CD4-positive, alpha-beta T cell treated with Interferon gamma for 1 hour (primary cell): Measurements from ENCODE around the gene SNRPE.
"Not testable (repeated sequence)": the region's sequence is repeated elsewhere in the genome, so short reads cannot be mapped to it uniquely, and the experiment has no call there.

Experiments used
- DNase-seq: peaks from one replicate; pipeline ENCODE4 v3.0.0-alpha.2; 2020

Gene SNRPE

DNA sequence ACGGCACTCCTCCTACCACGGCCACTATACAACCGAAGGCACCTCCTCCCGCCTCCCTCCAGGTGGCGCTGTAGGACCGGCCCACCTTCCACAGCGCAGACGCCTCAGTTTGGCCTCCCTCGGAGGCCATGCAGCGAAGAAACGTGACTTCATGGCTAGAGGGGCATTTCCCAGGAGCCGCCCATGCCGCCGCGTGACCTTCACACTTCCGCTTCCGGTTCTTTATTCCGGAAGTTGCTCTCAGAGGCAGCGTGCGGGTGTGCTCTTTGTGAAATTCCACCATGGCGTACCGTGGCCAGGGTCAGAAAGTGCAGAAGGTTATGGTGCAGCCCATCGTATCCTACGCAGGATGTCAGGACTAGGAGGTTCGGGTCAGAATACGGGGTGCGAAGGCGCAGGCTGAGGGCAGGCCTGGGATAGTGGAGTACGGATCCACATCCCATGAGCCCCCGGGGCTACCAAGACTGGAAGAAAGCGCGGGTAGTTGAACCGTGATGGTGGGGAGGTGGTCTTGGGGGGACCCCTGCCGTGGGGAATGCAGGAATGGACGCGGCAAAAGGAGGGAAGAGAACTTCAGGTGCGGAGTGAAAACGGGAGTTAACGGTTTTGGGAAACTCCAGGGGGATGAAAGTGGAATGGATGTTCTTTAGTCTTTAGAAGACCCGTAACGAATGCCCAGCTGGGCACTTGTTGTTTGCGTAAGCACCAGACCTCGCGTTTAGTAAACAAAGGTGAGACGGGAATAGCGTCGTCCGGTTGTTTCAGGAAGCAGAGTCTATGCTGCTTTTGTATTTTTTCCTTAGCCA, at the start of gene SNRPE:
Gene SNRPE, plus strand, starts transcription at position 221 of the 806 bp plus-strand sequence. Its CDS starts 61 bp downstream, at position 282.
- peak; percentile 97 for DNase-seq

DNA sequence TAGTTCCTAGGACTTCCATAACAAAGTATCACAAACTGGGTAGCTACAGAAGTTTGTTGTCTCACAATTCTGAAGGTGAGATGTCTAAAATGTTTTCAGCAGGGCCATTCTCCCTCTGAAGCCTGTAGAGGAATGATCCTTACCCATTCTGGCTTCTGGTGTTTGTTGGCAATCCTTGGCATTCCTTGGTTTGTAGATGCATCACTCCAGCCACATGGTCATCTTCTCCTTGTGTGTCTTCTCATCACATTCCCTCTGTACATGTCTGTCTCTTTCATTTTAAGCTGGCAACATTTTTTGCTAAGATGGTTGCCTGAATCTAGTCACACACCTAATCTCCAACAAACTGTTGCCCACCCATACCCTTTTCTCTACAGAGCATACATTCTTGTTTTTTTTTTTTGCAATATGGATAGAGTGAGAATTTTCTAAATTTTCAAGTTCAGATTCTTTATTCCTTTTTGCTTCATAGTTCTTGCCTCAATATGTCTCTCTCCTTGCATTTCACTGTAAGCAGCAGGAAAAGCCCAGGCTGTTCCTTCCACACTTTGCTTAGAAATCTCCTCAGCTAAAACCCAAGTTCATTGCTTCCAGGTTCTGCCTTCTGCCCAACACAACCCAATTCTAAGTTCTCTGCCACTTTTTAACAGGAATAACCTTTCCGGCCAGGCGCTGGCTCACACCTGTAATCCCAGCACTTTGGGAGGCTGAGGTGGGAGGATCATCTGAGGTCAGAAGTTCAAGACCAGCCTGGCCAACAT, 47.6 kb upstream of the SNRPE start:
- DNase-seq: no peak

DNA sequence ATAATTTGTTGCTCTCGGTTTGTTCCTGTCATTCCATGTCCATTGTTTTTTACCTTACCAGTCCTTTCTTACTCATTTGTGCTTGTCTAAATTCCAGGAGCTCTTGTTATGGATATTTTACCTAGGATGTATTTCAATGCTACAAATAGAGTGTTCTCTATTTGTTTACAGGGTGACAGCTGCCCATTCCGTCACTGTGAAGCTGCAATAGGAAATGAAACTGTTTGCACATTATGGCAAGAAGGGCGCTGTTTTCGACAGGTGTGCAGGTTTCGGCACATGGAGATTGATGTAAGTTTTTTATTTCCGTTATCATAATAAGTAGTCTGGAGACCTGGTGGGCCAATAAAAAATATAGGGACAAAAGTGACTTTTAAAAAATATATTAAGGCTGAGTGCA, 43.0 kb upstream of the SNRPE start:
- DNase-seq: no peak

DNA sequence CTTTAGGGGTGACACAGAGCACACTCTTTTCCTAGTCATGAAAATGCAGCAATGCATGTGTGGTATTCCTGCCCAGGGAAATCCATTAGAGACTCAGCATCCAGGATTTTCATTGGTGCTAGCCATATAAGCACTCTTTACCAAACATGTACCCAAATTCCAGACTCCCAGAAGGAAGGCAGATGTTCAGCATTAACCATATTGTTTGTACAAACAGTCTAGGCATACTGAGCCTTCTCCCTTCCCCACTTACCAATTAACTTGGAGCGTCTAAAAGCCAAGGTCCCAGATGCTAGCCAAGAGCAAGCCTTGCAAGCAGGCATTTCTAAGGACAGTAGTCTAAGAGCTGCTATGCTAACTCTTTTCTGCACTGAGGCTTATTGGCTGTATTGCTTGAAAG, 38.1 kb upstream of the SNRPE start:
- no peak for DNase-seq

DNA sequence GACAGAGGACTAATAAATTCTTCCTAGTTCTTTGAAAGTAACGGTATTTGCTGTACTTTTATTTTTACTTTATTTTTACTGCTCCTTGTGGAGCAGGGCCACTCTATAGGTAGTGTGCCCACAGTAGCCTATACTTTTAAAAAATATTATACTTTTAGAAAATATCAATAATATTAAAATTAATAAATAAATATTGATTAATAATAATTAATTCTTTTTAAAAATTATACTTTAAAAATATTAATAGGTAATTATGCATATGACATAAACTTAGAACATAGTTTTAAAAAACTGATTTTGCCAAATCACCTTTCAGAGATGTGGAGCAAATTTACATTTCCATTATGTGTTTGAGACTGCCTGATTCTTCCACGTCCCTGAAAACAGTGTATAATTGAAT, 35.2 kb upstream of the SNRPE start:
- no peak for DNase-seq

DNA sequence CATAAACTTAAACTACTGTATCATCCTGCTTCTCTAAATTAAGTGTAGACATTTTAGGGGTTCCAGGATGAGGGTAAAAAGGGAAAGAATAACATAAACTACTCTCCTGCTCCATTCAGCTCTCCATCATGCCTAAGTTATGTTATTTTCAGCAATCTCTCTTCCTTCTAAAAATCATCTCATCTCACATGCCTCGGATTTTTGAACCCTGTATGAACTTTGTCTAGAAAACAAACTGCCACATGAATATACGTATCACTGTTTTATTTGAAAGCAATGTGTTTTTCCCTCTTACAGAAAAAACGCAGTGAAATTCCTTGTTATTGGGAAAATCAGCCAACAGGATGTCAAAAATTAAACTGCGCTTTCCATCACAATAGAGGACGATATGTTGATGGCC, 33.4 kb upstream of the SNRPE start:
- DNase-seq: no peak

DNA sequence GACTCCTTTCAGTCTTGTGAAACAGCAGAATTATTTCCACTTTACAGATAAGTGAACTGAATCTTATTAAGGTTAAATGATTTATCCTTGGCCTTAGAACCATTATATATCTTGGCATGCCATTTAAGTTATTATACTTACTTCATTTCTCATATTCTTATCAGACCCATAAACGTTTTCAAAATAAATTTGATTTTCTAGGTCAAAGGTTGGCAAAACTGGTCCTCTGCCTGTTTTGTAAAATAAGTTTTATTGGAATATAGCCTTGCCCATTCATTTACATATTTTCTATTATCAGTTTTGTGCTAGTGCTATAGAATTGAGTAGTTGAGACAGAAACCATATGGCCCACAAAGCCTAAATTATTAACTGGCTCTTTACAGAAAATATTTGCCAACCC, 32.9 kb upstream of the SNRPE start:
- no peak for DNase-seq

DNA sequence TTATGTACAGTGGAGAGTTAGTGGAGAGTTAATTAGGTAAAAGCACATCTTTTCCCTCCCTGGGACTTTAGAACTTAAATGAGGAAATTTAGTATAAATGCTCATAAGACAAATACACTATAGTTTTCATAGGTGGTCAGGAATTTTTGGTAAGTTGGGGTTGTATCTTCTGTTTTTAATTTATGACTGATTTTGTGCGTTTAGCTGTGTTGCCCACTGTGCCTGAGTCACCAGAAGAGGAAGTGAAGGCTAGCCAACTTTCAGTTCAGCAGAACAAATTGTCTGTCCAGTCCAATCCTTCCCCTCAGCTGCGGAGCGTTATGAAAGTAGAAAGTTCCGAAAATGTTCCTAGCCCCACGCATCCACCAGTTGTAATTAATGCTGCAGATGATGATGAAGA, 32.2 kb upstream of the SNRPE start:
- DNase-seq: not testable (repeated sequence)

DNA sequence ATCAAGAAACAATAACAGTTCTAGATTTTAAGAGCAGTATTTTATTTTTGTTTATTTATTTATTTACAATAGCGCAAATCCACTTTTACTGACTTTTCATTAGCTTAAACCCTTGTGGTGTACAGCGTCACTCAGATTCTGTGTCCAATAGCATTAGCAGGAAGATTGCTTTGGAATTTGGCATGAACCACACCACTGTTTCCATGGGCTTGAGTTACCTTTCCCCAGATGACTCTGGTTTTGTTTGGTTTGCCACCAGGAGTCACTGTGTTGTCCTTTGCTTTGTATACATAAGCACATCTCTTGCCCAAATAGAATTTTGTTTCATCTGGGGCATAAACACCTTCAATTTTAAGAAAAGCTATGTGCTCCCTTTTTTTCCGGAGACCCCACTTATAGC, 25.9 kb upstream of the SNRPE start:
- no peak for DNase-seq

DNA sequence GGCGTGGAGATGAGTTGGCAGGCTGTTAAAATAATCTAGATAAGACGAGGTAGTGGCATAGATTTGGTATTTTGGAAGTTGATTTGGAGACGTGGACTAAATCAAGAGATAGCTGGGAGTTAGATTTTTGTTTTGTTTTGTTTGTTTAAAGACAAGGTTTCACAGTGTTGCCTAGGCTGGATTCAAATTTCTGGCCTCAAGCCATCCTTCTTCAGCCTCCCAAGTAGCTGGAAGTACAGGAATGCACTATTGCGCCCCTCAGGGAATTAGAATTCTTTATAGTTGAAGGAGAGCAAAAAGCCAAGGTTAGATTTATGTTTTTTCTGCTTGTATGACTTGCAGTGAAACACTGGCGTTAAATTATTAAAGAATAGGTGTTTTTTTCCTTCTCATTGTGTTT, 22.3 kb upstream of the SNRPE start:
- no peak for DNase-seq

DNA sequence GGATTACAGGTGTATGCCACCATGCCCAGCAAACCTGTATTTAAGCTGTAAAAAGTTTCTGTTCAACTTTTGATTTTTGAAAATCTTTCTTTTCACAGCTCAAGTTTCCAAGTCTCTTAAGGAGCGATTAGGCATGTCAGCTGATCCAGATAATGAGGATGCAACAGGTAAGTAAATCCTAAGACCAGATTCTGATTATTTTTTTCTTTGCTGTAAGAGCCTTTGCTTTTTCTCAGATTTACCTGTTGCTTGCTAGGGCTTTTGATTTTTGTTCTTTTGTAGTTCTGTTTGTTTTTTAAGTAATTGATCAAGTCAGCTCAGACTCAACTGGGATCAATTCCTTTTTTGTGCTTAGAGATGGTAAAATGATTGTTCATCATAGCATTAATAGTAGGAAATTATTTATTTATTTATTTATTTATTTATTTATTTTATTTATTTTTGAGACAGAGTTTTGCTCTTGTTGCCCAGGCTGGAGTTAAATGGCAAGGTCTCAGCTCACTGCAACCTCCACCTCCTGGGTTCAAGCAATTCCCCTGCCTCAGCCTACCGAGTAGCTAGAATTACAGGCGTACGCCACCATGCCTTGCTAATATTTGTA, 21.1 kb upstream of the SNRPE start:
- DNase-seq: no peak

DNA sequence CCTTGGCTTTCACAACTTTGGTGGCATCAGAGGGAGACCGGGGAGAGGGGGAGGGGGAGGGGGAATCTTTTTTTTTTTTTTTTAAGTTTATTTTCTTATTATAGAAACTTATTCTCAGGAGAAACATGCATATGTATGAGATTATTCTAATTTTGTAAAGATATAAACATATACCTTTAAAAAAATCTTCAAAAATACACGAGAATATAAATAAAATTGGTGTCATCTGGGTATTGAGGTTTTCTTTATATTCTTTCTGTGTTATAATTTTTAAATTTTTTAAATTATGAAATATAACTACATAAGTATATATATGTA, 18.9 kb upstream of the SNRPE start:
- no peak for DNase-seq

DNA sequence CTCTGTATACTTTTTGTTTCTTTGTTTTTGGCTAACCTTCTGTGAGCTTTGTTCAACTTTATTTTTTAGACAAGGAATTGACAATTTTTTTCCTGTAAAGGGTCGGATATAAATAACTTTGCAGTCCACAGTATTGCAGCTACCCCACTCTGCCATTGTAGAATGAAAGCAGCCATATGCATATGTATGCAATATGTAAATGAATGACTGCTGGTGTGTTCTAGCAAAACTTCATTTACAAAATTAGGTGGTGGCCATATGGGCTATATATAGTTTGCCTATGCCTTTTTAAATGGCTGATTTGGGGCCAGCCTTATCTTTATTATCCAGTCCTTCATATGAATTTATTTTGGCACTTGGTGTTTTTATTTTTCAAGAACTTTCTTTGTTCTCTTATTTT, 18.0 kb upstream of the SNRPE start:
- no peak for DNase-seq

DNA sequence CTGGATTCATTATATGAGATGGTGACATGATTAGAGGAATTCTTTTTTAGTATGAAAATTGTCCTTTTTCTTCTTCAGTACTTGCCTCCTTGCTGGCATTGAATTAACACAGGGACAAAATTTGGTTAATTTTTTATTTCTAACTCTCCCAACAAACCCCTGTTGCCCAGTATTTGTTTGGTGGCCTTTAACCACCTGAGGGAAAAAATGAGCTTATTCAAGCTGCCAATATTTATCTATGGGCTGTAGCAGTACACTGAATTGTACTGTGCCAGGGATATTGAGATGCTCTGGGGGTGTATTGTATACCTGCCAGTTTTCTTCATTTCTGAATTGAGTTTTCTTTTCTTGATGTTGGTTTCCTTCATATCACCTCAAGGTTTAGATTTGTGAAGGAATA, 8.3 kb upstream of the SNRPE start:
- not testable (repeated sequence) for DNase-seq

DNA sequence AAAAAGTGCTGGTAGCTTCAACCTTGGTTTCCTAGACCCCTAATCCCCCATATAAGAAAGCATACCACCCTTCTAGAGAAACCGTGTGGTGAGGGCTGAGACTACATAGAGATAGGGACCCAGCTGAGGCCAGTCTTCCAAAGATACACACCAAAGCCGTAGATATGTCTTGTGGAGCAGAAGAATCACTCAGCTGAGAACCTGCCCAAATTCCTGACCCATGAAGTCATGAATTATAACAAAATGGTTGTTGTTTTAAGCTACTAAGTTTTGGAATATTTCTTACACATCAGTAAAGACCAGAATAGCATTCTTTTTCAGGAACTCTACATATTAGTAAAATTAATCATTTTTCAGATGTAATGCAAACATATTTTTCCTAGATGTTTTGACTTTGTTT, 3.3 kb upstream of the SNRPE start:
- no peak for DNase-seq

DNA sequence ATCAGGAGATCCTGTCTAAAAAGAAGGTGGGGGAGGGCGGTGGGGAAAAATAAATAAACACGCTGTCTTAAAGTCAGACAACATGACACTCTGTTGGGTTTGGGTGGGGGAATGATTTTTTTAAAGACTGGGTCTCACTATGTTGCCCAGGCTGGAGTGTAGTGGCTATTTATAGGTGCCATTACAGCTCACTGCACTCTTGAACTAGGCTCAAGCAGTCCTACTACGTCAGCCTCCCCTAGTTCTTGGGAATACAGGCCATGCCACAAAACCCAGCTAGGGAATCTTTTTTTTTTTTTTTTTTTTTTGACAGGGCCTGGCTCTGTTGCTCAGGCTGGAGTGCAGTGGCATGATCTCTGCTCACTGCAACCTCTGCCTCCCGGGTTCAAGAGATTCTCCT, 2.4 kb upstream of the SNRPE start:
- DNase-seq: no peak

DNA sequence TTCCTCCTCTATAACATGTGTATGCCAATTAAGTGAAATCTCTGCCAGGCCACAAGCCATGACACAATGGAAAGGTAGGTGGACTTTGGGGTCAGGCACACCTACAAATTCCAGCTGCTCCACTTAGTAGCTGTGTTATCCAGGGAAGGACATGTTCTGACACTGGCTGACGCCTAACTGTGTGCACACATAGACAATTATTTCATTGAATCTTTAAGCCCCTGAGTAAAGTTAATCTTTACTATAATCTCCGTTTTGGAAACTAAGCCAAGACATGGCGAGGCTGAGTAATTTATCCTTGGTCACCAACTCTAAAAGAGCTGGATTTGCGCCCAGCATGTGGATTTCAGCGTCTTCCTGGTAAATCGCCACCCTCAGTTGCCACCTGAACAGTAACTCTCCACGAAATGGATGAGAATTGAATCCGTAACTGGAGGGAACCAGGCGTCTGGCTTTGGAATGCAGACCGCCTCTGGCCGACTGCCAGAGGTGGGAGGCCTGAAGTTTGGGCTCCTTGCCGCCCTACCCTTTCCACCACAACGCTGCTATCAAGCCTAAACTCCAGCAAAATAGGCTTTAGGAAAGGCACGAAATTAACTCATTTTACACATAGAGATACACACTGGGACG, 888 bp upstream of the SNRPE start:
- DNase-seq: no peak

DNA sequence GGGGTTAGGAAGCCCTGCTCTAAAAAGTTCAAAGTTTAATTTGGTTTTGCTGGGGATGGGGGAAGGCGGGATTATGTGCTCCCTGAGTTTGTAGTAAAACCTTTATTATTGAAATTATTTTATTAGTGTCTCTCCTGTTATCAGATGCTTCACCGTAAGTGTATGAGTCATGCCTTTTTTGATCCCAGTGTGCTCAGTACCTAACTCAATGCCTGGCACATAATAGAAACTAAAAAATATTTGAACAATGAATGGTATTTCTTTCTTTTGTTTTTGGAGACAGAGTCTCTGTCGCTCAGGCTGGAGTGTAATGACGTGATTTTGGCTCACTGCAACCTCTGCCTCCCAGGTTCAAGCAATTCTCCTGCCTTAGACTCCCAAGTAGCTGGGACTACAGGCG, 6.4 kb downstream of the SNRPE start:
- no peak for DNase-seq

DNA sequence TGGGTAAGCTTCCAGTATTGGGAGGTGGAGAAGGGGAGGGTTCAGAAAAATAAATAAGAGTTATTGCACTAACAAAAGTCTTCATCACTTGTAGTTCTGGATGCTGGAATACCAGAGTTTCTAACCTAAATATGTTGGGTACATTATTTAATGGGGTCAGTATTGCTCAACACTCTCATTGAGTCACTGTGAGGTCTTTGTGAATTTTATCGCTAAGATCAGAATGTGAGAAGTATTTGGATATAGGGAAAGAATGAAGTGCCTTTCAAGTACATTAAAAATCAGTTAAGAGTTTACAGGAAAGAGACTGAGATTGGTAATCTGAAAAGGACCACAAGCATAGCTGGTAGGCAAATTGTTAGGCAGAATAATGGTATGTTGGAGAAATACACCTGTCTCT, 8.8 kb downstream of the SNRPE start:
- no peak for DNase-seq

DNA sequence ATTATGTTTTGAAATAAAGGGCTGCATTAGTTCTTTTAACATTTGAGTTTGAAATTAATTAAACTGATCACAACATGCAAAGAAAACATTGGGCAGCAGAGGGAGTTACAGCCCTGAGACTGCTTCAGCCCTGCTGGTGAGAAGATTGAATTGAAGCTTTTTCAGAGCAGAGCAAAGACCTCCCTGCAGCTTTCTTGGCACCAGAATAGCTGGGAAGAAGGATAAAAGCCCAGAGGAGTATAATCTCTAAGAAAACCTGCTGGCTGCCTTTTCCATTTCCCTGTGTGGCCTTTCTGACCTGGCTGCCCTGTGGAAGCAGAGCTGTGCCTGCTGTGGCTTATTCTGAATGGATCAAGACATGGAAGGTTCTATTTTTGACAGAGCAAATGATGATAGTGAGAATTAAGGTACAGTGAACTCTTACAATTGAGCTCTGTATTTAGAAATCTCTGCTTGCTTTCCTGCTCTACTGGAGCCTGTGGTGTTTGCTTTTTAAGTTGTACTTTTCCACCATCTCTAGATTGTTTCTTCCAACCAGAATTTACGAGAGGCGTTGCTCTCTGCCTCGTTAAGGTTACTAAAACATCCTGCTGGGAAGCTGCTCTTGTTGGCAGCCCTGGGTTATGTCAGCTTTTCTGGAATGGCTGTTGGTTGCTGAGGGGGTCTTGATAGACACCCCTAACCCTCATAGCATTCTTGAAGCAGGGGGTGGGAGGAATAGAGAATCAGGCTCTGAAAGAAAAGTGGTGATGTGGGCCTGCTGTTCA, 9.9 kb downstream of the SNRPE start:
- DNase-seq: no peak

DNA sequence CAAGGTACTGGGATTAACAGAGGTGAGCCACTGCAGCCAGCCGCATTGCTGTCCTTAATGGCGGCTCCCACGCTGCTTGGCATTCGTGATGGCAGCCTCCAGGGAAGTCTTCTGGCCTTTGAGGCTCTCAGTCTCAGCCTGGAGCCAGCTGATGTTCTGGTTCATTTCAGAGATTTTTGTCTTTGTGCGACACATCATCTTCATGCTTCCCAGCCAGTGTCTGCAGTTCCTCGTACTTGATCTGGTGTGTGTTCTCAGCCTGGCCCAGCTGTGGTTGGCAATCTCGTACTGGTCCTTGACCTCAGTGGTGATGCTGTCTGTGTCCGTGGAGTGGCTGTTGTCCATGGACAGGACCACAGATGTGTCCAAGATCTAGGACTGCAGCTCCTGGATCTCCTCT, 11.7 kb downstream of the SNRPE start:
- DNase-seq: no peak

DNA sequence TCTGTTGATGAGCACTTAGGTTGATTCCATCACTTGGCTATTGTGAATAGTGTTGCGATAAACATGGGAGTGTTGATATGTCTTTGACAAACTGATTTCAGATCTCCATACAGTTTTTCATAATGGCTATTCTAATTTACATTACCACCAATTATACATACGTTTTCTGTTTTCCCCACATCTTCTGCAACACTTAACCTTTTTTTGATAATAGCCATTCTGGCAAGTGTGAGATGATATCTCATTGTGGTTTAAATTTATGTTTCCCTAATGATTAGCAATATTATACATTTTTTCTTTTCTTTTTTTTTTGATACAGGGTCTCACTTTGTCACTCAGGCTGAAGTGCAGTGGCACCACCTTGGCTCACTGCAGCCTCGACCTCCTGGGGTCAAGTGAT, 17.0 kb downstream of the SNRPE start:
- DNase-seq: no peak

DNA sequence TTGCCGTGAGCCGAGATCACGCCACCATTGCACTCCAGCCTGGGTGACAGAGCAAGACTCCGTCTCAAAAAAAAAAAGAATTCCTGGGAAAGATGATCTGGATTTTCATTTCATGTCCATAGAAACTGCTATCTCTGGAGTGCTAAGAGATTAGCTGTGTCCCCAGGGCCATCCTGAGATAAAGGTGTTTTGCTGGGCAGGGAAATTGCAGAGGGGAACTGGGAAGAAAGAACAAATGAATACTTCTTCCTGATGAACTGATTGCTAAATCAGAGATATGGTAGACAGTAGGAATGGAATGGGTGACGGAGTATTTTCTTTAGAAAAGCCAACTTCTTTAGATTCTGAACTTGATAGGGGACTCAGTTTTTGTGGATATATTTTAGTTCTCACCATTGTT, 19.2 kb downstream of the SNRPE start:
- DNase-seq: no peak
